Spleen (tissue), 7 donors: ENCODE results near the gene CRKL.

Source experiments
- CTCF ChIP-seq, 11 experiments: fragments of 200-600 bp in 7 of 11; fragments of 450-650 bp in 4 of 11; sonication (generic) in 4 of 11; IDR thresholded peaks in 8 of 11; conservative IDR thresholded peaks in 3 of 11; 1 replicate in 7 of 11; 2 replicates in 4 of 11; pipeline versions ENCODE4 v1.4.0 to v1.8.0; 2016 to 2021; ENCODE audit warnings: antibody characterized with exemption in 11 of 11, inconsistent platforms in 4 of 11, mild to moderate bottlenecking in 1 of 11
- POLR2A ChIP-seq, 3 donors: fragments of 450-650 bp; IDR thresholded peaks; one replicate each; pipeline ENCODE4 v1.5.1; 2017; ENCODE audit warnings: antibody characterized with exemption in 3 of 3, mild to moderate bottlenecking in 1 of 3
- POLR2AphosphoS5 ChIP-seq, 3 donors: sonication (generic); formaldehyde crosslinking; IDR thresholded peaks; one replicate each; pipeline ENCODE4 v1.5.1; 2017; ENCODE audit warnings: antibody characterized with exemption in 3 of 3
- donor health status: DM: no; HTN: no; CAD: no; lungs with moderate emphysema.
- donor health status: DM: no; HTN: no; CAD: no.
- donor health status: DM: no; HTN: no; CAD: no.

- TF ChIP-seq CTCF (IDR thresholded peaks at IDR 0.05 in 8 of 11, conservative IDR thresholded peaks at IDR 0.05 in 3 of 11) = no peak
- TF ChIP-seq POLR2AphosphoS5 (IDR thresholded peaks at IDR 0.05) = peak in 1 of 3 donors; percentile 28
- TF ChIP-seq POLR2A (IDR thresholded peaks at IDR 0.05) = no peak
These were observed 34.7 kb downstream of the CRKL start for GRCh38 chr22:20951932-20952380.
